Subcutaneous abdominal adipose tissue (tissue), 5 donors: ENCODE measurements around the gene GHRH.

ENCODE experiments used
- H3K27ac ChIP-seq: one replicate; pipeline ENCODE4 v1.7.0; 2013; ENCODE audit warnings: low read depth, mild to moderate bottlenecking, inconsistent platforms, low read length, moderate library complexity
- H3K27me3 ChIP-seq, 5 donors: one replicate each; pipeline ENCODE4 v1.7.0; 2013; ENCODE audit warnings: low read length in 5 of 5, inconsistent platforms in 1 of 5; ENCODE audit not compliant: control insufficient read depth in 5 of 5, insufficient read depth in 4 of 5
- H3K36me3 ChIP-seq, 5 donors: one replicate each; pipeline ENCODE4 v1.7.0; 2013; ENCODE audit warnings: low read length in 5 of 5; ENCODE audit not compliant: control insufficient read depth in 5 of 5, insufficient read depth in 5 of 5
- H3K4me1 ChIP-seq, 5 donors: one replicate each; pipeline ENCODE4 v1.7.0; 2013; ENCODE audit warnings: low read length in 5 of 5, mild to moderate bottlenecking in 3 of 5, moderate library complexity in 1 of 5; ENCODE audit not compliant: control insufficient read depth in 5 of 5, insufficient read depth in 5 of 5
- H3K4me3 ChIP-seq, 5 donors: one replicate each; pipeline ENCODE4 v1.7.0; 2013; ENCODE audit warnings: low read length in 5 of 5, low read depth in 1 of 5
- H3K9ac ChIP-seq, 5 donors: one replicate each; pipeline ENCODE4 v1.7.0; 2013; ENCODE audit warnings: low read length in 5 of 5, mild to moderate bottlenecking in 4 of 5, moderate library complexity in 3 of 5
- H3K9me3 ChIP-seq, 5 donors: one replicate each; pipeline ENCODE4 v1.7.0; 2013; ENCODE audit warnings: low read length in 5 of 5; ENCODE audit not compliant: control insufficient read depth in 5 of 5
- donor health status: healthy.
- donor health status: healthy.
- donor health status: healthy.
- donor health status: healthy.
- donor health status: healthy.

Gene GHRH

DNA sequence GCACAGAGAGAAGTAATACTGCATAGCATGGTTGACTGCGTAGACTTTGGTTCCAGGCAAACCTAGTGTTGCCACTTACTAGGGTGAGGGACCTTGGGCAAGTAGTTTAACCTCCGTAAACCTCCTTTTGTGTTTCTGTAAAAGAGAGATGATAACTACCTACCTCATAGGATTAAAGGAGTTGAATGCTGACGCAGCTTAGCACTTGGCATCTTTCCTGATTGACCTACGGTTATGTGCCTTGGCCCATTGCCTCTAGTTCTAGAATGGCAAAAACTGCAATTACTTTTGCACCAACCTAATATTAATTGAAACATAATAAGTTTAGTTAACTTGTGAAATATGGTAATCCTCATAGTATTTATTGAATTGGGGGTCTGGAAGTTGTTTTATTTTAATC, 19.1 kb downstream of the GHRH start:
- Histone ChIP-seq H3K4me1 (peaks cover 0 to 12% (median 9%) of the 10 kb centered on the region in 5 donors), H3K27me3 (no peaks in the 10 kb centered on the region), H3K9me3 (no peaks in the 10 kb centered on the region), H3K36me3 (peaks cover 15 to 65% (median 55%) of the 10 kb centered on the region in 5 donors), H3K4me3 (no peak overlapping the region), H3K27ac (no peak overlapping the region), H3K9ac (no peak overlapping the region)

DNA sequence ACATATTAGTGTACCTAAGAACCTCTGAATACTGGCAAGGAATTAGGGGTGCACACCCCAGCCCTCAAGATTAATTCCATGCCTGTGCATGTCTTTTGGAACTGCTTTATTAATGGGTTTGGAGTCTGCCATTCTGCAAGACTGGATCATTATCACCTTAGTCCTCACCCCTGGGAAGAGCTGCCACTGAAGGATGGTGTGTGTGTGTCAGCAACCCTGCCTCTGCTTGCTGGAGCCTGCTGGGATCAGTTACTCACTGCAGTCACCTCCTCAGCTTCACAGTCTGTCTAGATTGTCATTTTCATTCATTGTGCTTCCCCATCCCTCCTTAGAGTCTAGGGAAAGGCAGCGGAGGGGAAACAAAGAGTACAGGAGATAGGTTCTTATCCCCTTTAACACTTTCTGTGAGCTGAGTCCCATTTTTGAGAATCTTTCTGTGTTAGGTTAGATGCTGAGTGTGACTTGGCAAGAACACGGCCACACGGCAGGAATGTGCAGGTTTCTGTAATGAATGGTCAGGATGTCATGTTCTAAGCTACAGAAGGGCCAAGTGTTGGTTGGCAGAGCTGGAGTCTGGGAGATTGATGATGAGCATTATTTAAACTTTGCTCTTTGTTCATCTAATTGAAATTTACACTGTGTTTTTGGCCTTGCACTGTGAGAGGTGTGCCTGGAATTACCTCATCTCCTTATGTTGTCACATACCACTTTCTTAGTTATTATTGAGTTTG, 21.1 kb downstream of the GHRH start:
- Histone ChIP-seq H3K9me3 (no peaks in the 10 kb centered on the region), H3K27me3 (no peaks in the 10 kb centered on the region), H3K4me1 (peaks cover 0 to 12% (median 9%) of the 10 kb centered on the region in 5 donors), H3K36me3 (peaks cover 18 to 85% (median 73%) of the 10 kb centered on the region in 5 donors), H3K27ac (no peak overlapping the region), H3K4me3 (no peak overlapping the region), H3K9ac (no peak overlapping the region)

DNA sequence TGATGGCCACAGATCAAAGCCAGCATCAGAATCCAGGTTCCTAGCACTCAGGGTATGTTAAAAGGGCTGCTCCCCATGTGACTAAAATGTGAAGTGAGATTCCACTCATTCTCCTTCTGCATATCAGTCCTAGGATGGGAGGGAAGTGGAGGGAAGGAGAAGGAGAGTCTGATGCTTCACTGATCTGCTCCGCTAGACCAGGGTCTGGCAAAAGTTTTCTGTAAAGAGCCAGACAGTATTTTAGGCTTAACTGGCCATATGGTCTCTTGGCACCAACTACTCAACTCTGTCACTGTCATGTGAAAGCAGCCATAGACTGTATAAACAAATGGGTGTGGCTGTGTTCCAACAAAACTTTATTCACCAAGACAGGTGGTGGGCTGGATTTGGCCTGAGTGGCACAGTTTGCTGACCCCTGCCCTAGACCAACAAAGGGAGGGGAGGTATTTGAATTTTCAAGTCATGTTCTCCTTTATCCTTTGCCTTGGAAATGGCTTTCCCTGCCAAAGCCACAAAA, 22.6 kb downstream of the GHRH start:
- Histone ChIP-seq H3K27me3 (no peaks in the 10 kb centered on the region), H3K27ac (no peak overlapping the region), H3K36me3 (peaks cover 22 to 98% (median 84%) of the 10 kb centered on the region in 5 donors), H3K4me3 (no peak overlapping the region), H3K9me3 (no peaks in the 10 kb centered on the region), H3K9ac (no peak overlapping the region), H3K4me1 (peaks cover 0 to 10% (median 7%) of the 10 kb centered on the region in 5 donors)

DNA sequence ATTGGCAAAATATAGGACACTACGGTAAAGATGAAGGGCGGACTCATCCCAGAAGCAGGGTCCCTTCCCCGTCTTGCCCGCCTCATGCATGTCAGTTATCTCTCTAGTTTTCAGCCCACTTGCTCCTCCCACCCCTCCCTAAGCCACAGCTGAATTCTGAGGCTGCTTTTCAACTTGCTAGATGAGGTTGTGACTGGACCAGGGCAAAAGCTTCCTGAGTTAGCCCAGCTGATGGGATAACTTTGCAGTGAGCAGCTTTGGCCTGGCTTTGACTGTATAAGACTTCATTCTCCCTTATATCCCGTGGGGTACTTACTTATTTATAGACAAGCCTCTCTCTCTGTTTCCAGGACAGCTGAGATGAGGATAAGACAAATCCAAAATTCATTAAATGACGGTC, 23.2 kb downstream of the GHRH start:
- no peak overlapping the region for H3K9ac ChIP-seq
- no peaks in the 10 kb centered on the region for H3K9me3 ChIP-seq
- no peak overlapping the region for H3K4me3 ChIP-seq
- no peak overlapping the region for H3K27ac ChIP-seq
- peaks cover 27 to 98% (median 89%) of the 10 kb centered on the region in 5 donors for H3K36me3 ChIP-seq
- no peaks in the 10 kb centered on the region for H3K27me3 ChIP-seq
- H3K4me1 ChIP-seq, result peaks cover 0 to 4% (median 1%) of the 10 kb centered on the region in 5 donors

DNA sequence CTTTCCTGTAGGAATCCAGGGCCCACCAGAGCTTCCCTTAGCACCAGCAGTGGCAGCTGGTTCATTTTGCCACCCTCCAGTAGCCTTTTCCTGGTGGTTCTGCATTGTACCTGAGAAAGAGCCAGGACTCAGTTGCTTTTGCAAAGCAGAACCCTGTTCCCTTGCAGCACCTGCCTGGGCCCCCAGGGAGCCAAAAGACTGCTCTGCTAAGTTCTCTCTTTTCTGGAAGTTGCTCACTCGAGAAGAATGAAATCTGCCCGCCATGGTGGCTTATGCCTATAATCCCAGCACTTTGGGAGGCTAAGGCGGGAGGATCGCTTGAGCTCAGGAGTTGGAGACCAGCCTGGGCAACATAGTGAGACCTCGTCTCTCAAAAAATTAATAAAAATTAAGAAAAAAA, 24.0 kb downstream of the GHRH start:
- Histone ChIP-seq H3K9me3 (no peaks in the 10 kb centered on the region), H3K27ac (no peak overlapping the region), H3K36me3 (peaks cover 28 to 99% (median 89%) of the 10 kb centered on the region in 5 donors), H3K4me3 (no peak overlapping the region), H3K27me3 (no peaks in the 10 kb centered on the region), H3K4me1 (no peaks in the 10 kb centered on the region), H3K9ac (no peak overlapping the region)

DNA sequence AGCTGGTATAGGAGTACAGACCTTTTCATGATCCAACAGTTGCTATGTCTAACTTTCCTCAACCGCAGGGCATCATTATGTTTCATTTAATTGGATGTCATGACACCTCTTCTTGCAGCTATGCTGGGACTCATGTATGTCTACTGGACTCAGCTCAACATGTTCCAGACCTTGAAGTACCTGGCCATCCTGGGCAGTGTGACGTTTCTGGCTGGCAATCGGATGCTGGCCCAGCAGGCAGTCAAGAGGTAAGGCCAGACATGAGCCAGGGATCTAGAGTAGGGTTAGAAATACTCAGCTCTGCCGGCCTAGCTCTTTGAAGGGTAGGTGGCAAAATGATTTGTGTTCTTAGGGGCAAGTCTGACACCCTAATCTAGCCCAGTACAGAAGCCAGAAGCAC, 25.2 kb downstream of the GHRH start:
- Histone ChIP-seq H3K4me1 (no peaks in the 10 kb centered on the region), H3K36me3 (peaks cover 30 to 99% (median 91%) of the 10 kb centered on the region in 5 donors), H3K27ac (no peak overlapping the region), H3K27me3 (no peaks in the 10 kb centered on the region), H3K4me3 (no peak overlapping the region), H3K9me3 (no peaks in the 10 kb centered on the region), H3K9ac (no peak overlapping the region)

DNA sequence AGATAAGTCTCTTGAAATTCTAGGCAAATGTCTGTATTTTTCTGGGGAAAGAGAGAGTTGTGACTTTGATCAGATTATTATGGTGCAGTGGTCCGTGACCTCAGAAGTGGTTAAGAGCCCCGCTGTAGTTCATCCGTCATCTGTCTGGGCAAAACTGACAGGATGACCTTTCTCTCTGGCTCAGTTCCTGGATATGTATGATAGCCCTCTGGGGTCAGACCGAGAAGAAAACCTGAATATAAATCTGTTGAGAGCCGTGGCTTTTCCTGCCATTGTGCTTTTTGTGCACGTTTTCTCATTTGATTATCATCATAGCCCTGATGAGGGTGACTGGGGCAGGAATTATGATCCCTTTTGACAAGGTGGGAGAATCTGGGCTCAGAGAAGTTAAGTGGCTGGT, 26.5 kb downstream of the GHRH start:
- H3K4me1 ChIP-seq, result no peaks in the 10 kb centered on the region
- no peak overlapping the region for H3K27ac ChIP-seq
- no peaks in the 10 kb centered on the region for H3K27me3 ChIP-seq
- H3K9ac ChIP-seq, result no peak overlapping the region
- no peak overlapping the region for H3K4me3 ChIP-seq
- peaks cover 31 to 99% (median 91%) of the 10 kb centered on the region in 5 donors for H3K36me3 ChIP-seq
- H3K9me3 ChIP-seq, result no peaks in the 10 kb centered on the region

DNA sequence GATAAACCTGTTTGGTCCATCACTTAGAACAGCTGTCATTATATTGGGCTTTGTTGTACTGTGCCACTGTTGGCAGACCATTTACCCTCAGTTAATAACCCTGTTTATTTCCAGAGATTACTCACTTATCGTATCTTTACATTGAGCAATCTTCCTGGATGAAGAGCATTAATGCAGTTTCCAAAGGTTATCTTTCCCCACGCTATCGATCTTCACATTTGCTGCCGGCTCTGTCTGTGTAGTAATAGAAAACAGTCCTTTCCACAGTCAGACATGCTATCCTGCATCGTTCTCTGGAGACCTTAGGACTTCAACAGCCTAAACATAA, 27.4 kb downstream of the GHRH start:
- Histone ChIP-seq H3K4me3 (no peak overlapping the region), H3K36me3 (peaks cover 35 to 99% (median 92%) of the 10 kb centered on the region in 5 donors), H3K27me3 (no peaks in the 10 kb centered on the region), H3K9me3 (no peaks in the 10 kb centered on the region), H3K4me1 (no peaks in the 10 kb centered on the region), H3K27ac (no peak overlapping the region), H3K9ac (no peak overlapping the region)

DNA sequence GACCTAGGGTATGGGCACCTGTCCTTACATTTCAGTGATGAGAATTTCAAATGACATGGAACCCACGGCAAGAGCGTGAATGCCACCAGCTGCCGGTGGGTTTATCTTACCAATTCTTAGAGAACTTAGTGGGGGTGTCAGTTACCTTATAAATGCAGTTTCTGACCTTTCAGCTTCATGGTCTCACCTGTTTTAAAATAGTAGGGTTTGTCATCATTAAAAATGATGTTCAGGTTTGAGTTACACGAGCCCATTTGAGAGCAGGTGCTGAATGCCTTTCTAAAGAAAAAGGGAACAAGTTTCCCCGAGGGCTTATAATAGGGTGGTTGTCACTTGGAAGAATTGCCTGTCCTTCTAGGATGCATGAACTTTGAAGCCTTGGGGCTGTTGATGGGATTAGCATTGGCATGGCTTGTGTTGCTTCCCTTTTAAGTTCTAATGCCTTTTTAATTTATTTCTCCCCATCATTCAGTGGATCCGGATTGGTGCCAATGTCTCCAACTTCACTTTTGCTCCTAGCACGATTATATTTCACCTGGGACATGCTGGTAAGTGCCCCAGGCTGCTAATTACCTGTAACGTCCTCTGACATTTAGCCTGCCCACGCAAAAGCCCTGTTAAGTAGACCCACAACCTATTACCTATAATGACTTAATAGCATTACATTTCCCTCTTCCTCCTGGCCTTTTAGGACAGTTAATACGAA, 27.9 kb downstream of the GHRH start:
- Histone ChIP-seq H3K27ac (no peak overlapping the region), H3K36me3 (peaks cover 32 to 99% (median 92%) of the 10 kb centered on the region in 5 donors), H3K4me3 (no peak overlapping the region), H3K27me3 (no peaks in the 10 kb centered on the region), H3K9ac (no peak overlapping the region), H3K9me3 (no peaks in the 10 kb centered on the region), H3K4me1 (no peaks in the 10 kb centered on the region)

DNA sequence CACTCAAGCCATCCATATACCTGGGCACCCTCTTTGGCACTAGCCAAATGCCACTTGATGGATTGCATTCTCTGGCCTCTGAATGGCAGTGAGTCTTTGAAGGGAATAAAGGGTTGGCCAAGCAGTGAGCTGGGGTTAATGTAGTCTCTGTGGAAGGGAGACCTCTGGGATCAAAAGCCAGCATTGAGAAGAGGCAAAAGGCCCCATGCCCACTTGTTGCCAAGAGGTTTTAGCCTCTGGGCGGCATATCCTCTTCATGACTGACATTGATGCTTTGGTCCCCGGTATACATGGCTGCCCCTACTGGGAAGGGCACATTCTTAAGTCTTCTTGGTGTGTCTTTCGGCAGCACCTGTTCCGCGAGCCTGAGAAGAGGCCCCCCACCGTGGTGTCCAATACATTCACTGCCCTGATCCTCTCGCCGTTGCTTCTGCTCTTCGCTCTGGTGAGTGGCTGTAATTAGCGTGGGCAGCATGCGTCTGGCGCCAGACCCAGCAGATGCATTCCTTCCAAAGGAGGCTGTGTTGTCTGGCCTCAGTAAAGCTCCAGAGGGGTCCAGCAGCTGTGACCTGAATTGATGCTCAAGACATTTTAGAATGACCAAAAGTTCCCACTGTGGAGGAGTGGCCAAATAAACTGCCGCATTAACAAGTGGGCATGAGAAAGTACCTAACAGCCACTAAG, 29.5 kb downstream of the GHRH start:
- Histone ChIP-seq H3K9ac (no peak overlapping the region), H3K4me1 (peaks cover 0 to 12% (median 8%) of the 10 kb centered on the region in 5 donors), H3K36me3 (peaks cover 29 to 99% (median 93%) of the 10 kb centered on the region in 5 donors), H3K4me3 (no peak overlapping the region), H3K27me3 (no peaks in the 10 kb centered on the region), H3K9me3 (no peaks in the 10 kb centered on the region), H3K27ac (no peak overlapping the region)
